HepG2 (cell line): ENCODE results near the gene ETFDH. TPM values are rescaled to one million over a fixed set of nuclear protein-coding genes. Genes with fewer than 3 reads are reported as not detected.

Source experiments
- CREB1 ChIP-seq, 2 experiments: fragments of 450-650 bp in 1 of 2; IDR thresholded peaks; 2 replicates each; pipeline ENCODE4 v1.6.1; 2016 to 2017; ENCODE audit warnings: control low read depth in 1 of 2, mild to moderate bottlenecking in 1 of 2, missing compliant biosample characterization in 1 of 2, missing genetic modification characterization in 1 of 2
- GTF2F1 ChIP-seq: fragments of 150-350 bp; IDR thresholded peaks from 2 replicates; pipeline ENCODE4 v1.6.1; 2014; ENCODE audit warnings: low read length
- MIXL1 ChIP-seq: IDR thresholded peaks from 2 replicates; pipeline ENCODE4 v1.6.1; 2016
- ONECUT2 ChIP-seq: sonication (generic); formaldehyde crosslinking; IDR thresholded peaks from 2 replicates; pipeline ENCODE4 v1.4.0; 2020; ENCODE audit warnings: missing genetic modification reagents
- REL ChIP-seq: sonication (generic); formaldehyde crosslinking; conservative IDR thresholded peaks from 2 replicates; pipeline ENCODE4 v1.8.0; 2022; ENCODE audit warnings: mild to moderate bottlenecking, missing genetic modification reagents, moderate library complexity
- RFX5 ChIP-seq: IDR thresholded peaks from 2 replicates; pipeline ENCODE4 v1.6.1; 2011; ENCODE audit warnings: low read depth, low read length, improper control_type of control experiment
- SNAPC2 ChIP-seq: sonication (generic); formaldehyde crosslinking; IDR thresholded peaks from 2 replicates; pipeline ENCODE4 v1.8.1; 2022; ENCODE audit warnings: mild to moderate bottlenecking, missing genetic modification reagents
- SP140L ChIP-seq: sonication (generic); formaldehyde crosslinking; IDR thresholded peaks from 2 replicates; pipeline ENCODE4 v1.4.0; 2020; ENCODE audit warnings: missing genetic modification reagents, borderline replicate concordance
- SP5 ChIP-seq: IDR thresholded peaks from 2 replicates; pipeline ENCODE4 v1.6.1; 2016; ENCODE audit warnings: low read depth, borderline replicate concordance
- SPEN ChIP-seq: sonication (generic); formaldehyde crosslinking; IDR thresholded peaks from 2 replicates; pipeline ENCODE4 v1.5.1; 2020; ENCODE audit warnings: low read depth, mild to moderate bottlenecking, missing genetic modification reagents
- STAG1 ChIP-seq: sonication (generic); formaldehyde crosslinking; IDR thresholded peaks from 2 replicates; pipeline ENCODE4 v1.4.0; 2020; ENCODE audit warnings: missing genetic modification reagents
- TP53 ChIP-seq: sonication (generic); formaldehyde crosslinking; conservative IDR thresholded peaks from 2 replicates; pipeline ENCODE4 v1.4.0; 2020; ENCODE audit warnings: missing genetic modification reagents
- ZSCAN21 ChIP-seq: sonication (generic); formaldehyde crosslinking; IDR thresholded peaks from 2 replicates; pipeline ENCODE4 v1.8.0; 2022; ENCODE audit warnings: mild to moderate bottlenecking, missing genetic modification reagents, moderate library complexity, borderline replicate concordance
- ZSCAN30 ChIP-seq: sonication (generic); formaldehyde crosslinking; IDR thresholded peaks from 2 replicates; pipeline ENCODE4 v1.5.0; 2020; ENCODE audit warnings: mild to moderate bottlenecking, missing genetic modification reagents
- polyA plus RNA-seq, 8 experiments: library from polyadenylated mRNA; depleted of rRNA in 3 of 8; stranded (reverse) in 7 of 8; unstranded in 1 of 8; fragments of >200 nt; fragmentation: Illumina TruSeq in 4 of 8; extraction: Trizol in 4 of 8; gene quantifications; 2 replicates each; pipeline versions ENCODE4 v1.2.1 to v1.2.3, GENCODE V29; 2011 to 2016; ENCODE audit warnings: low read depth in 4 of 8, missing spikeins in 1 of 8, mixed read lengths in 1 of 8; ENCODE audit not compliant: insufficient read depth in 1 of 8
- total RNA-seq, 5 experiments: library from RNA; depleted of rRNA; stranded (reverse); fragments of >200 nt; fragmentation: Illumina TruSeq; extraction: Trizol; gene quantifications; 2 replicates each; pipeline ENCODE4 v1.2.3, GENCODE V29; 2016; ENCODE audit warnings: low read depth in 1 of 5
- TF ChIP-seq, protein P1 (sequence below): sonication (generic); formaldehyde crosslinking; IDR thresholded peaks from 2 replicates; pipeline ENCODE4 v1.4.0; 2020; ENCODE audit warnings: missing genetic modification reagents
- TF ChIP-seq, protein P2 (sequence below): IDR thresholded peaks from 2 replicates; pipeline ENCODE4 v1.6.1; 2016; ENCODE audit warnings: missing compliant biosample characterization, missing genetic modification reagents, borderline replicate concordance
- TF ChIP-seq, protein P3 (sequence below): sonication (generic); formaldehyde crosslinking; IDR thresholded peaks from 2 replicates; pipeline ENCODE4 v1.4.0; 2020; ENCODE audit warnings: mild to moderate bottlenecking, missing genetic modification reagents
- TF ChIP-seq, protein P4 (sequence below): sonication (generic); formaldehyde crosslinking; IDR thresholded peaks from 2 replicates; pipeline ENCODE4 v1.4.0; 2020; ENCODE audit warnings: missing genetic modification reagents
- TF ChIP-seq, protein P5 (sequence below): IDR thresholded peaks from 2 replicates; pipeline ENCODE4 v1.4.0; 2020; ENCODE audit warnings: mild to moderate bottlenecking, missing genetic modification reagents

Gene ETFDH
- total and polyA plus RNA-seq, 2 of the 13 experiments (the other 11 are each of a cell fraction or from before 2014, with no cell fraction given), result 14.7 to 17.8 TPM

DNA sequence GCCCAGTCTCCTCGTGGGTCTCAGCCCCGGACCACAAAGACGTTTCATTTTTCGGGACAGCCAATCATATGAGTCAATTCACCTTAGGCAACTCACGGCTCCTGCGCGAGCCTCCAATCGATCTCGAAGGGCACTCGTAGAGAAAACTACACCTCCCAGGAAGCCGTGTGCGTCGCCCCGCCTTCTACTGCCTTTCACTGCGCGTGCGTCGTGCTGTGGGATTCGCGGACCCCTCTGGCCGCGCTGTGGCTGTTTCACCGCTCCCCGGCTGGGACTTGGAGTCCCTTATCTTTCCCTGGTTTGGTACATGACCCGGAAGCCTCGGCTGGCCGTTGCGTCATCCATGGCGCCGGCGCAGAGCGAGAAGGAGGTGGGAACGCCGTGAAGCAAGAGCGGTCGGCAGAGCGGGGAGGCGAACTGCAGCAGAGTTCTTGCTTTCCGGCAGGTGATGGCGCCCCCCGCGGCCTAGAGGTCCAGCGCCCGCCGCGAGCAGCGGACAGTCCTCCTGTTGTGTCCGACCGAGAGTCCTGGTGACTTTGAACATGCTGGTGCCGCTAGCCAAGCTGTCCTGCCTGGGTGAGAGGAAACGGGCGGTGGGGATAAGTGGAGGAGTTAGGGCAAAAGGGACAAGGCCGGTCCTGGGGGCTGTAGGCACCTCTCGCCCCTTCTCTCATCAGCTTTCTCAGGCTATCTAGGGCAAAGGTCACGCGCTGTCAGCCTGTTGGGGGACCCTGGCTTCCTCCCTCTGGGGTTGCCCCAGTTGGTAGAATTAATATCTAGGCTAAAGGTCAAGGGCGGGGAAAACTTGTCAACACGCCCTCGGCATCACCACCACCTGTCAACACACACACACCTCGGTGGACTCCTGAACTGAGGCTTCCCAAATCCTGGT, at the start of gene ETFDH (continued):
- TF ChIP-seq, protein P1, sequence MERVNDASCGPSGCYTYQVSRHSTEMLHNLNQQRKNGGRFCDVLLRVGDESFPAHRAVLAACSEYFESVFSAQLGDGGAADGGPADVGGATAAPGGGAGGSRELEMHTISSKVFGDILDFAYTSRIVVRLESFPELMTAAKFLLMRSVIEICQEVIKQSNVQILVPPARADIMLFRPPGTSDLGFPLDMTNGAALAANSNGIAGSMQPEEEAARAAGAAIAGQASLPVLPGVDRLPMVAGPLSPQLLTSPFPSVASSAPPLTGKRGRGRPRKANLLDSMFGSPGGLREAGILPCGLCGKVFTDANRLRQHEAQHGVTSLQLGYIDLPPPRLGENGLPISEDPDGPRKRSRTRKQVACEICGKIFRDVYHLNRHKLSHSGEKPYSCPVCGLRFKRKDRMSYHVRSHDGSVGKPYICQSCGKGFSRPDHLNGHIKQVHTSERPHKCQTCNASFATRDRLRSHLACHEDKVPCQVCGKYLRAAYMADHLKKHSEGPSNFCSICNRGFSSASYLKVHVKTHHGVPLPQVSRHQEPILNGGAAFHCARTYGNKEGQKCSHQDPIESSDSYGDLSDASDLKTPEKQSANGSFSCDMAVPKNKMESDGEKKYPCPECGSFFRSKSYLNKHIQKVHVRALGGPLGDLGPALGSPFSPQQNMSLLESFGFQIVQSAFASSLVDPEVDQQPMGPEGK (CRISPR knock-in tag), result peak; percentile 72
- TF ChIP-seq SP140L (CRISPR knock-in tag) (0 out of 2 replicates have a peak, but pooled peaks have one; percentile 16), GTF2F1 (no peak), SNAPC2 (no peak; the same call in 1 of the 2 replicates), MIXL1 (CRISPR knock-in tag) (peak; percentile 60), ZSCAN21 (CRISPR knock-in tag) (peak; percentile 90), CREB1 (IDR thresholded peaks at IDR 0.05) (peak; percentile 86), CREB1 (CRISPR knock-in tag; IDR thresholded peaks at IDR 0.05) (peak; percentile 98), SP5 (CRISPR knock-in tag) (peak; percentile 59; the same call in 1 of the 2 replicates), ZSCAN30 (CRISPR knock-in tag) (peak; percentile 56; the same call in 1 of the 2 replicates), REL (no peak), RFX5 (no peak; the same call in 1 of the 2 replicates), STAG1 (CRISPR knock-in tag) (peak; percentile 57), TP53 (CRISPR knock-in tag) (peak; percentile 85; the same call in 1 of the 2 replicates), SPEN (CRISPR knock-in tag) (peak; percentile 90), ONECUT2 (CRISPR knock-in tag) (peak; percentile 95)
- TF ChIP-seq, protein P2, sequence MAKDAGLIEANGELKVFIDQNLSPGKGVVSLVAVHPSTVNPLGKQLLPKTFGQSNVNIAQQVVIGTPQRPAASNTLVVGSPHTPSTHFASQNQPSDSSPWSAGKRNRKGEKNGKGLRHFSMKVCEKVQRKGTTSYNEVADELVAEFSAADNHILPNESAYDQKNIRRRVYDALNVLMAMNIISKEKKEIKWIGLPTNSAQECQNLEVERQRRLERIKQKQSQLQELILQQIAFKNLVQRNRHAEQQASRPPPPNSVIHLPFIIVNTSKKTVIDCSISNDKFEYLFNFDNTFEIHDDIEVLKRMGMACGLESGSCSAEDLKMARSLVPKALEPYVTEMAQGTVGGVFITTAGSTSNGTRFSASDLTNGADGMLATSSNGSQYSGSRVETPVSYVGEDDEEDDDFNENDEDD (CRISPR knock-in tag), result peak; percentile 69; the same call in 1 of the 2 replicates
- TF ChIP-seq, protein P3, sequence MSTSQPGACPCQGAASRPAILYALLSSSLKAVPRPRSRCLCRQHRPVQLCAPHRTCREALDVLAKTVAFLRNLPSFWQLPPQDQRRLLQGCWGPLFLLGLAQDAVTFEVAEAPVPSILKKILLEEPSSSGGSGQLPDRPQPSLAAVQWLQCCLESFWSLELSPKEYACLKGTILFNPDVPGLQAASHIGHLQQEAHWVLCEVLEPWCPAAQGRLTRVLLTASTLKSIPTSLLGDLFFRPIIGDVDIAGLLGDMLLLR, result peak; percentile 69; the same call in 1 of the 2 replicates
- TF ChIP-seq, protein P4, sequence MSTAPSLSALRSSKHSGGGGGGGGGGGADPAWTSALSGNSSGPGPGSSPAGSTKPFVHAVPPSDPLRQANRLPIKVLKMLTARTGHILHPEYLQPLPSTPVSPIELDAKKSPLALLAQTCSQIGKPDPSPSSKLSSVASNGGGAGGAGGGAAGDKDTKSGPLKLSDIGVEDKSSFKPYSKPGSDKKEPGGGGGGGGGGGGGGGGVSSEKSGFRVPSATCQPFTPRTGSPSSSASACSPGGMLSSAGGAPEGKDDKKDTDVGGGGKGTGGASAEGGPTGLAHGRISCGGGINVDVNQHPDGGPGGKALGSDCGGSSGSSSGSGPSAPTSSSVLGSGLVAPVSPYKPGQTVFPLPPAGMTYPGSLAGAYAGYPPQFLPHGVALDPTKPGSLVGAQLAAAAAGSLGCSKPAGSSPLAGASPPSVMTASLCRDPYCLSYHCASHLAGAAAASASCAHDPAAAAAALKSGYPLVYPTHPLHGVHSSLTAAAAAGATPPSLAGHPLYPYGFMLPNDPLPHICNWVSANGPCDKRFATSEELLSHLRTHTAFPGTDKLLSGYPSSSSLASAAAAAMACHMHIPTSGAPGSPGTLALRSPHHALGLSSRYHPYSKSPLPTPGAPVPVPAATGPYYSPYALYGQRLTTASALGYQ (CRISPR knock-in tag), result peak; percentile 68; the same call in 1 of the 2 replicates
- TF ChIP-seq, protein P5, sequence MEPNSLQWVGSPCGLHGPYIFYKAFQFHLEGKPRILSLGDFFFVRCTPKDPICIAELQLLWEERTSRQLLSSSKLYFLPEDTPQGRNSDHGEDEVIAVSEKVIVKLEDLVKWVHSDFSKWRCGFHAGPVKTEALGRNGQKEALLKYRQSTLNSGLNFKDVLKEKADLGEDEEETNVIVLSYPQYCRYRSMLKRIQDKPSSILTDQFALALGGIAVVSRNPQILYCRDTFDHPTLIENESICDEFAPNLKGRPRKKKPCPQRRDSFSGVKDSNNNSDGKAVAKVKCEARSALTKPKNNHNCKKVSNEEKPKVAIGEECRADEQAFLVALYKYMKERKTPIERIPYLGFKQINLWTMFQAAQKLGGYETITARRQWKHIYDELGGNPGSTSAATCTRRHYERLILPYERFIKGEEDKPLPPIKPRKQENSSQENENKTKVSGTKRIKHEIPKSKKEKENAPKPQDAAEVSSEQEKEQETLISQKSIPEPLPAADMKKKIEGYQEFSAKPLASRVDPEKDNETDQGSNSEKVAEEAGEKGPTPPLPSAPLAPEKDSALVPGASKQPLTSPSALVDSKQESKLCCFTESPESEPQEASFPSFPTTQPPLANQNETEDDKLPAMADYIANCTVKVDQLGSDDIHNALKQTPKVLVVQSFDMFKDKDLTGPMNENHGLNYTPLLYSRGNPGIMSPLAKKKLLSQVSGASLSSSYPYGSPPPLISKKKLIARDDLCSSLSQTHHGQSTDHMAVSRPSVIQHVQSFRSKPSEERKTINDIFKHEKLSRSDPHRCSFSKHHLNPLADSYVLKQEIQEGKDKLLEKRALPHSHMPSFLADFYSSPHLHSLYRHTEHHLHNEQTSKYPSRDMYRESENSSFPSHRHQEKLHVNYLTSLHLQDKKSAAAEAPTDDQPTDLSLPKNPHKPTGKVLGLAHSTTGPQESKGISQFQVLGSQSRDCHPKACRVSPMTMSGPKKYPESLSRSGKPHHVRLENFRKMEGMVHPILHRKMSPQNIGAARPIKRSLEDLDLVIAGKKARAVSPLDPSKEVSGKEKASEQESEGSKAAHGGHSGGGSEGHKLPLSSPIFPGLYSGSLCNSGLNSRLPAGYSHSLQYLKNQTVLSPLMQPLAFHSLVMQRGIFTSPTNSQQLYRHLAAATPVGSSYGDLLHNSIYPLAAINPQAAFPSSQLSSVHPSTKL (CRISPR knock-in tag), result peak; percentile 77
